Activated T-cell treated with anti-CD3 and anti-CD28 coated beads, Interleukin-2, amount 50 U/mL, for 24 hours (primary cell): ENCODE data around the gene CFAP45.
"Not testable (repeated sequence)": the region's sequence is repeated elsewhere in the genome, so short reads cannot be mapped to it uniquely, and the experiment has no call there.

Source experiments
- DNase-seq: peaks from one replicate; pipeline ENCODE4 v3.0.0-alpha.2; 2020
- H3K27ac Mint-ChIP-seq: 2 replicates; pipeline ENCODE4 v1.8.0; 2020; ENCODE audit warnings: mild to moderate bottlenecking, mixed read lengths
- H3K27me3 Mint-ChIP-seq: 2 replicates; pipeline ENCODE4 v1.8.0; 2020; ENCODE audit warnings: mixed read lengths
- H3K36me3 Mint-ChIP-seq: 2 replicates; pipeline ENCODE4 v1.8.0; 2020; ENCODE audit warnings: low read depth, mixed read lengths
- H3K4me1 Mint-ChIP-seq: 2 replicates; pipeline ENCODE4 v1.8.0; 2020; ENCODE audit warnings: low read depth, mixed read lengths
- H3K4me3 Mint-ChIP-seq: 2 replicates; pipeline ENCODE4 v1.8.0; 2020; ENCODE audit warnings: mild to moderate bottlenecking, moderate library complexity, mixed read lengths
- H3K9me3 Mint-ChIP-seq: 2 replicates; pipeline ENCODE4 v1.8.0; 2020; ENCODE audit warnings: mixed read lengths

CFAP45 gene

DNA sequence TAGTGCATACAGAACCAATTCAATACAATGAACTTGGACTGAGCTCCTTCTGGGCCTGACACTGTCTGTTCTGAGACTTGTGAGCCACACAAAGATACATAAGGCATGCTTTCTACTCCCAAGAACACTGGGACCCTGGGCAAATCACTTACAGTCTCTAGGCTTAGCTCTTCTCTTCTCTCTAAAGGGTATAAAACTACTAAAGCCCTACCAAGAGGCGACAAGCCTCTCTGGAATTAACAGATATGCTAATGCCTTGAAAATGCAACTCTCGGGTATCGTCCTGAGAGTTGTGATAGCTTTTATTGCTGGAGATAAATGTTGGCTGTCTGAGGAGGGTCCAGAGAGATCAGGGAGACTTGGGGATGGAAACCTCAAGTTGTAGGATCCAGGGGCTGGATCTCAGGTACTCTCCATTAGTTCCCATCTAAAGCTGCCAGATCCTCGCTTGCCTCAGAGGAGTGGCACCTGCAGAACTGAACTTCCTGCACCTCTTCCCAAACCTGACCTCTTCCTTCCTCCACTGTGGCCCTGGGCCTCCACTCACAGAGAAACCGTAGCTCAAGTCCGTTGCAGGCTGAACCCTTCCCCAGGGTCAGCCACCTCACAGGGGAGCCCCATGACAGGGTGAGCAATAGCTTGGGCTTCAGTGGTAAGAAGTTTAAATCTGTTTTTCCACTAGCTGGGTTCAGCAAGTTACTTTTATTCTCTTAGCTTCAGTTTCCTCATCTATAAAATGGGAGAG, 11.5 kb upstream of the CFAP45 start:
- Mint-ChIP-seq H3K36me3 (peaks cover 22% of the 10 kb centered on the region), H3K27me3 (no peaks in the 10 kb centered on the region), H3K9me3 (no peaks in the 10 kb centered on the region), H3K4me1 (peaks cover 52% of the 10 kb centered on the region), H3K4me3 (no peak overlapping the region), H3K27ac (peak overlapping the region; percentile 87)
- no peak for DNase-seq

DNA sequence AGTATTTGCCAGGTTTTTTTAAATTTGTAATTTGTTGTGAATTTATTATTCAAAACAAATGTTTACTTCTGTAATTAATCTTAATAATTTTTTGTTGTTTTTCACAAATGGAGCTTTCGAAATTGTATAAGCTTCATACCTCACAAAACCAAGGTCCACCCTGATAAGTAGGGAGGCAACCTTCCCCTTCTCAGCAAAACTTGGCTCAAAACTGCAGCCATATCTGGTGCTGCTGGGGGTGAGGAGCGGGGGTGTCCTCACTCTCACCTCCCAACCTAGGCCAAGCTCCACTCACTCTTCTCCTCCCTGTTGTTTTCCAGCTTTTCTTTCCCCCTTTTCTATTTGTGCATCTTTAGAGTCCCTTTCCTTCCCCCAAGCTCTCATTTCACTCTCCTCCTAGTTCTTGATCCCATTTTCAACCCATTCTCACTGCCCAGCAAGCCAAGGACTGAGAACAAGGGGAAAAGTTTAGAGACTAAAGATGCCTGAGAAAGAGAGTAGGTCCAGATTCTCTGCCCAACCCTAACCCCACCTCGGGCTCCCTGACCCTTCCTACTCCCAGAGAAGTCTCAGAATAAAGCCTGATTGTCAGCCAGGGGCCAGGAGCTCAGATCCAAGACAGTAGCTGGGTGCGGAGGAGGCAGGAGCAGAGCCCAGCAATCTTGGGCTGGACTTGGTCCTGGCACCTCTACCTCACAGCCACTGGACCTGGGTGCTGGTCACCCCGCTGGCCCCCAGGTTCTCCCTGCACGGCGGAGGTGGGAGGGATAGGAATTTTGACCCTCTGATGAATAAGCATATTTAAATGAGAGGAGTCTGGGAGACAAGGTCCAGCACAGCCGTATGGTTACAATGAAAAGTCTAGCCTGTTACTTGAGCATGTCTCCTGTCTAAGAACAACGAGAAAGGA, 8.3 kb upstream of the CFAP45 start:
- Mint-ChIP-seq H3K9me3 (no peaks in the 10 kb centered on the region), H3K36me3 (no peaks in the 10 kb centered on the region), H3K27ac (peak overlapping the region; percentile 41), H3K4me3 (no peak overlapping the region), H3K4me1 (peaks cover 37% of the 10 kb centered on the region), H3K27me3 (no peaks in the 10 kb centered on the region)
- no peak for DNase-seq

DNA sequence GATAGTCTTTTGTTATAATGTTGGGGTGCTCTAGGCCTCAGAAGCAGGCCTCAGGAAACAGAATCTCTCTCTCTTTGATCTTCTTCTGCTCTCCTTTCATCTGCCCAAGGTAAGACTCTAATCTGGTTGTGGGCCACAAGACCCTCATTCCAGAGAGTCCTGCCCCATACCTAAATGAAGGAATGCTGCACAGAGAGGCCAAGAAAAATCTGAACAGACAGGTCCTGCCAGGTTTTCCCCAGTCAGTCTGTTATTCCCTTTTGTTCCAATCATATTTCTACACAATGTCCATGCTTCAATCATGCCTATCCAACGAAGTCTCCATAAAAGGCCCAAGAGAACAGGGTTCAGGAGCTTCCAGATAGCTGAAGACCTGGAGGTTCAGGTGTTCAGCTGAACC, 7.0 kb upstream of the CFAP45 start:
- Mint-ChIP-seq H3K36me3 (no peaks in the 10 kb centered on the region), H3K4me3 (no peak overlapping the region), H3K27ac (no peak overlapping the region), H3K9me3 (no peaks in the 10 kb centered on the region), H3K27me3 (no peaks in the 10 kb centered on the region), H3K4me1 (peaks cover 25% of the 10 kb centered on the region)
- no peak for DNase-seq

DNA sequence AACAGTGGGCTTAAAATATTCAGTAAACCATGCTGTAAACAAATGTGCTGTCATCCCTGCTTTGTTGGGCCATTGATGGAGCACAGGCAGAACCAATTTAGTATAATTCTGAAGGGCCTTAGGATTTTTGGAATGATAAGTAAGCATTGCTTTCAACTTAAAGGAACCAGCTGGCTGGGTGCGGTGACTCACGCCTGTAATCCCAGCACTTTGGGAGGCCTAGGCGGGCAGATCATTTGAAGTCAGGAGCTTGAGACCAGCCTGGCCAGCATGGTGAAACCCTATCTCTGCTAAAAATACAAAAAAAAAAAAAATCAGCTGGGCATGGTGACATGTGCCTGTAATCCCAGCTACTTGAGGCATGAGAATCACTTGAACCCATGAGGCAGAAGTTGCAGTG, 4.1 kb upstream of the CFAP45 start:
- not testable (repeated sequence) for H3K9me3 Mint-ChIP-seq, DNase-seq, H3K4me3 Mint-ChIP-seq, H3K36me3 Mint-ChIP-seq, H3K27ac Mint-ChIP-seq, H3K27me3 Mint-ChIP-seq, H3K4me1 Mint-ChIP-seq

DNA sequence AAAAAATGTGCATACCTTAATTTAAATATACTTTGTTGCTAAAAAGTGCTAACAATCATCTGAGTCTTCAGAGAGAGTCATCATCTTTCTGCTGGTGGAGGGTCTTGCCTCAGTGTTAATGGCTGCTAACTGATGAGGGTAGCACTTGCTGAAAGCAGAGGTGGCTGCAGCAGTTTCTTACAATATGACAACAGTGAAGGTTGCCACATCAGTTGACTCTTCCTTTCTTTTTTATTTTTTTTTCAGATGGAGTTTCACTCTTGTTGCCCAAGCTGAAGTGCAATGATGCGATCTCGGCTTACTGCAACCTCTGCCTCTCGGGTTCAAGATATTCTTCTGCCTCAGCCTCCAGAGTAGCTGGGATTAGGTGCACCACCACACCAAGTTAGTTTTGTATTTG, 2.6 kb upstream of the CFAP45 start:
- Mint-ChIP-seq H3K36me3 (no peaks in the 10 kb centered on the region), H3K9me3 (no peaks in the 10 kb centered on the region), H3K27ac (no peak overlapping the region), H3K4me3 (no peak overlapping the region), H3K4me1 (no peaks in the 10 kb centered on the region), H3K27me3 (no peaks in the 10 kb centered on the region)
- no peak for DNase-seq

DNA sequence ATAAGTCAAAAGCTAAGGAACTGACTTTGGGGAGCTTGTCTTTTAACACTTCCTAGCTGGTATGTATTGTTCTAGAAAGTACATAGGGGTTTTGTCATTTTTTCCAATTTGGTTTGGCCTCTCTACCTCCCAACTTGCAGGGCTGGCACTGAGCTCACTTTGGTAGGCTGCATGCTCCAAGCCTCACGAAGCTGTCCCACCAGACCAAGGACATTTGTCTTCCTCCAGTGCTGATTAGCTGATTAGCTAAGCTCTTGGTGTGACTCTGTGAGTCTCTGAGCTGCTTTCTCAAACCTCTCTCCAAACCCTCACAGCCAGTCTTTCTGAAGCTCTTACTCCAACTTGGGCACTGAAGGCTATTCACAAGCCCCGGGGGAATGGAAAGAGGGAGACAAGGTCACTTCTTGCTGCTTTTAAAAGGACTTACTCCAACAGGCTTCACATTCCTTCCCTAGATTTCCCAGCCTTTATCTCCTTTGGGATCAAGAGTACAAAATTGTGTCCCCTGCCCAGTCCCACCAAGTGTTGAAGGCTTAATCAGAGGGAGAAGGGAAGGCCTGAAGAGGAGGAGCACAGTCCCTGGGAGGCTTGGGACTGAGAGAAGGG, 893 bp upstream of the CFAP45 start:
- no peaks in the 10 kb centered on the region for H3K9me3 Mint-ChIP-seq
- H3K27ac Mint-ChIP-seq: no peak overlapping the region
- no peaks in the 10 kb centered on the region for H3K36me3 Mint-ChIP-seq
- no peak for DNase-seq
- H3K4me3 Mint-ChIP-seq: no peak overlapping the region
- no peaks in the 10 kb centered on the region for H3K4me1 Mint-ChIP-seq
- no peaks in the 10 kb centered on the region for H3K27me3 Mint-ChIP-seq

DNA sequence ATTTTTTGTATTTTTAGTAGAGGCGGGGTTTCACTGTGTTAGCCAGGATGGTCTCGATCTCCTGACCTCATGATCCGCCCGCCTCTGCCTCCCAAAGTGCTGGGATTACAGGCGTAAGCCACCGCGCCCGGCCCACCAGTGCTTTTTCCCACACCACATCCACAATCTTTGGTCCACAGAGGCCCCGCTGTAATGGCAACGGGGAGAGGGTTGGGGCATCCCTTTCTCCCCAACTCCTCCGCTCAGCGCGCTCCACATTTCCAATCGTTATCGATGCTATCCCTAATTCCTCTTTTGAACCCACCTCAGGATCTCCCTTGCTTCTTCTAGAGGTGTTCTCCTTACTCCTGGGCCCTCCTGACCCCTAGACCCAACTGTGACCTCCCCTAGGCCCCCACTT, 331 bp downstream of the CFAP45 start:
- DNase-seq, H3K27me3 Mint-ChIP-seq, H3K4me1 Mint-ChIP-seq, H3K4me3 Mint-ChIP-seq, H3K9me3 Mint-ChIP-seq, H3K27ac Mint-ChIP-seq, H3K36me3 Mint-ChIP-seq: not testable (repeated sequence)

DNA sequence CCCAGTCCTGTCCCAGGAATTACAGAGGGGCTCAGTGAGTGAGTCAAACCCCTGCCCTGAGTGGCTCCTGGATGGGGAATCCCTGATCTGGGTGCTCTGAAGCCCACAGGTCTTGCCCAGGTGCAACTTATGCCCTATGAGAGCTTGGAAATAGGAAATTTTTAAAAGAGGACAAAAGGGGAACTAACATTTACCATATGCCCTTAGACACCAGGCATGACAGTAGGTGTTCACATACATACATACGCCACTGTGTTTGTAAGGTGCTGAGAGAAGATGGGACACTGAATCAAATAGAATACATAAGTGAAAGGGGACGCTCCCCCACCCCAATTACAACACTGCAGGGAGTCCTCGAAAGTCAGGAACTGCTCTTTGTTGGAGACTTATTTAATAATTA, 1.4 kb downstream of the CFAP45 start:
- Mint-ChIP-seq H3K4me1 (no peaks in the 10 kb centered on the region), H3K27me3 (no peaks in the 10 kb centered on the region), H3K36me3 (no peaks in the 10 kb centered on the region), H3K9me3 (no peaks in the 10 kb centered on the region), H3K27ac (no peak overlapping the region), H3K4me3 (no peak overlapping the region)
- no peak for DNase-seq

DNA sequence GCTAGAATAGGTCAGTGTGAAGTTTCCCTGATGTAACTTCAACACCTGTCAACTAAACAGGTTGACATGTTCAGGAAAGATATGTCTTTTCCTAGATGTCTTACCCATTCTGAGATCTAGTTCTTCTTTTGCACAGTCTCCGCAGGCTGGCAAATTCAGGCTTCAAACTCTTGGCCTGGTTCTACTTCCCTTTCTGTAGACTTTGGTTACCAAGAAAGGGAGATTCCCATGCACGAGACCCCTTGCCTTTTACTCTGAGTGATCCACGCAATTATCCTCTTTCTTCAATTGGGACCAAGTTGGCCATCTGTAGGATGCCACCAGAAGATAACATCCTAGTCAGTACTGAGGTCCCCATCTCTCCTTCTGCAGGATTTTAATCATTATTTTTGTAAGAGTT, 2.0 kb downstream of the CFAP45 start:
- Mint-ChIP-seq H3K9me3 (no peaks in the 10 kb centered on the region), H3K27me3 (no peaks in the 10 kb centered on the region), H3K4me1 (no peaks in the 10 kb centered on the region), H3K27ac (no peak overlapping the region), H3K4me3 (no peak overlapping the region), H3K36me3 (no peaks in the 10 kb centered on the region)
- DNase-seq: no peak

DNA sequence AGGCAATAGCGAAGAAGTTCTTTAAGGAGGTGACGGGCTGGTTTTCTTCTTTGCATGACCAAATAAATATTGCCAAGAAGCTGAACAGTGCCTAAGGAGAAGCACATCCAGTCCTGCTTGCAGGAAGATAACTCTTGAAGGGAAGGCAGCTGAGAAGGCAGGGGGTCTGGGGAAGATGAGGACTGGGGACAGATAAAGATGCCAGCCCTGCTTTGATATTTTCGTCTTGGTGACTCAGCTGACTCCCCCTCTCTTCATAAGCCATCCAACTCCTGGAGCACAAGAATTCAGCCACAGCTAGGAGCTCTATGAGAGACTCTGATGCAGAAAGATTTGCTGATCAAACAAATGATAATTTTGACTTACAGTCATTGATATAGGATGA, 3.4 kb downstream of the CFAP45 start:
- no peak overlapping the region for H3K27ac Mint-ChIP-seq
- no peaks in the 10 kb centered on the region for H3K9me3 Mint-ChIP-seq
- no peak for DNase-seq
- no peak overlapping the region for H3K4me3 Mint-ChIP-seq
- no peaks in the 10 kb centered on the region for H3K27me3 Mint-ChIP-seq
- peaks cover 2% of the 10 kb centered on the region for H3K4me1 Mint-ChIP-seq
- H3K36me3 Mint-ChIP-seq: no peaks in the 10 kb centered on the region

DNA sequence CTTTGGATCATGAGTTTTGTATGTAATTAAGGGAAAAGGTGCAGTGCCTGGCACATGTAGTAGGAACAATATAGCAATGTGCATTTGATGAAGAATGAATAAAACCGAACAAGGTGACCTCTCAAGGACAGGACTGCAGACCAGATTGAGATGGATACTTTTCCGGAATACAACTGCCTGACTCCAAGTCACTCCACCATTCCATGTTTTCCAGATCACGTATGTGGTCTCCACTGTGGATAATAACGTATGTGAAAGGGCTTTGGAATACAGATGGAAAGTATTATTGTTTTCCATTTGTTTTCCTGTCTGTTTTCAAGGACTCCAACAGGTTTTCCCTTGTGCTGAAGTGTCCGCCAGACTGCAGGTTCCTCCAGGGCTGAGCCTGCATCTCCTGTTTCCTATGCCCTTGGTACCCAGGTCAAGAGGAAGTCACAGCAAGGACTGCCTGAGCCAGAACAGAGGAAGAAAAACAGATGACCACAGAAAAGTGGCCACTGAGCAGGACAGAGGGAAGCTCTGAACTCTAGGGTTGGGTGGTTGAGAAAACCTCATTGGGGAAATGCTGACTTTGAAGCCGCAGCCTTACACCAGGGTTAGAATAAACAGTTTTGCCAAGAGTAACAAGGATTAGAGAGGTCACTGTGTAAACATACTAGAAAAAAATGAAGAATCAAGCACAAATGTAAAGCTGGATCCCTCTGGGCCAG, 4.0 kb downstream of the CFAP45 start:
- Mint-ChIP-seq H3K27ac (no peak overlapping the region), H3K9me3 (no peaks in the 10 kb centered on the region), H3K4me3 (no peak overlapping the region), H3K36me3 (no peaks in the 10 kb centered on the region), H3K27me3 (no peaks in the 10 kb centered on the region), H3K4me1 (peaks cover 4% of the 10 kb centered on the region)
- no peak for DNase-seq

DNA sequence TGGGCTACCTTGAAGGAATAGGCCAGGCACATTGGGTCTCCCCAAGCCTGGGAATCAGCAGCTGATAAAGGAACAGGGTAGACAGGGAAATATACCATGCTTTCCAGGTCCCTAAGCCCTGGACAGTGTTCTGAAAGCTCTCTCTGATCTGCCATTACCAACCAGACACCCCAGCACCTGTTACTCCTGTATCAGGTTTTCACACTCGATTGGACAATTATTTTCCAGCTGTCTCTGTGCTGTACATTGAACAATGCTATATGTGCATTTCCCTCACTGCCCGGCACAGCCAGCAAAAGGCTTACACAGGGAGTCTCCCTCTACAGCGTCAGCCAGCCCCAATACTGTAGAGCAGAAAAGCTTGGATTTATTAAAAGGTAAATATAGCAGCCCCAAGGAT, 4.7 kb downstream of the CFAP45 start:
- no peaks in the 10 kb centered on the region for H3K9me3 Mint-ChIP-seq
- no peaks in the 10 kb centered on the region for H3K27me3 Mint-ChIP-seq
- H3K4me1 Mint-ChIP-seq: peaks cover 5% of the 10 kb centered on the region
- no peak overlapping the region for H3K4me3 Mint-ChIP-seq
- no peak overlapping the region for H3K27ac Mint-ChIP-seq
- no peak for DNase-seq
- H3K36me3 Mint-ChIP-seq: no peaks in the 10 kb centered on the region

DNA sequence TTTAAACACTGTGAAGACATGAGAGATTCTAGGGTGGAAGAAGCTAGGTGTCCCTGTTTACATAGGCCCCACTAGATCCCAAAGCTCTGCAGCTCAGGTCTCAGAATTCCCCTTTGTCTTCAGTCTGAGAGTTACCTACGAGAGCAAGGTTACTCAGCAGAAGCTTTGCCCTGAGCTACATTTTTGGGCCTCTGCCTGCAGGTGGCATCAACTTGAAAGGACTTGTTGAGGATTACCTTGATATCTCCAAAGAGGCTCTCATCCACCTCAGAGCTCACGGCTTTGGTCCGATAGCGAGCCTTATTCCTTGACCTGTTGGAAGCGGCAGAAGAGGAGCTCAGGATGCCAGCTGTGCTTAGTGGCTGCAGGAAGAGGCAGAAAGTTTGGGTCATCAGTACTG, 7.0 kb downstream of the CFAP45 start:
- Mint-ChIP-seq H3K4me3 (no peak overlapping the region), H3K27ac (no peak overlapping the region), H3K4me1 (peaks cover 13% of the 10 kb centered on the region), H3K27me3 (no peaks in the 10 kb centered on the region), H3K9me3 (no peaks in the 10 kb centered on the region), H3K36me3 (no peaks in the 10 kb centered on the region)
- DNase-seq: no peak

DNA sequence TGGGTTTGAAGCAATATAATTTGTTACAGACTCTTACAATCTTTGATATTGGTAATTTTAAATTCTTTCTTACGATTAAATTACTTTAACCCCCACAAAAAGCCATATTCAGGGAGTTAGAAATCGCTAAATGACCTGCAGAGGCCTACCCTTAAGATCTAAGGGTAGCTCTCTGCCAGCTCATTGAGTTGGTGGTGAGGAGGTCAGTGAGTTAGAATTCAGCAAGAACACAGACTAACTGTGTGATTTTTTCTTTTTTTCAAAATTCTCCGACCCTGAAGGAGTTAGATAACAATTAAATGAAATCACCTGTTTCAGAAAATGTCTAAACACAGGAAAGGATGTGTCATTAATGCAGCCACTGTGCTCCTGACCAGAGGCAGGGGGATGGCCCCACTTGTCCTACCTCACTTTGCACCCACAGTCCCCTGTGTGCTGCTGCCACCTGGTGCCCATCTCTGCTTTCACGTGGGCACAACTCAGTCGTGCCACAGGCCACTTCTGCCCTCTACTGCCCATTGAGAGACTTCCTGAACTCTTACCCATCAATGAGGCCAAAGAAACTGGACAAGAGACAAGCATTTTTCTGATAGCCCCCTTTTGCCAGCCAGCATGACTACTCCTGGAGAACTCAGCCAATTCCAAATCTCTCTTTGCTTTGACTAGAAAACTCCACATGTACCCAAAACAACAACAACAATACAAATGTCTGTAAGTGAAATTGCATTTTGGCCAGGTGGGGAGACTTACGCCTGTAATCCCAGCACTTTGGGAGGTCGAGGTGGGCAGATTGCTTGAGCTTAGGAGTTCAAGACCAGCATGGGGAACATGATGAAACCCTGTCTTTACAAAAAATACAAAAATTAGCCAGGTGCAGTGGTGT, 8.4 kb downstream of the CFAP45 start:
- H3K4me1 Mint-ChIP-seq: peaks cover 13% of the 10 kb centered on the region
- H3K9me3 Mint-ChIP-seq: no peaks in the 10 kb centered on the region
- H3K36me3 Mint-ChIP-seq: no peaks in the 10 kb centered on the region
- H3K4me3 Mint-ChIP-seq: no peak overlapping the region
- no peak overlapping the region for H3K27ac Mint-ChIP-seq
- DNase-seq: peak; percentile 82
- H3K27me3 Mint-ChIP-seq: no peaks in the 10 kb centered on the region
